NCI-H187 (cell line): ENCODE data around the gene PUM1.
"Not testable (repeated sequence)": the region's sequence is repeated elsewhere in the genome, so short reads cannot be mapped to it uniquely, and the experiment has no call there.

Source experiments
- DNase-seq, 2 experiments: peaks; one replicate each; lab custom pipeline; 2025; lab: John Stamatoyannopoulos, UW

Gene PUM1

GRCh38 chr1:30964706-30965105 lies 100.8 kb downstream of the PUM1 start:
- DNase-seq = no peak

GRCh38 chr1:30962609-30963508 lies 102.7 kb downstream of the PUM1 start:
- DNase-seq = no peak

- DNase-seq = no peak
Measured at GRCh38 chr1:30957560-30958222, 107.8 kb downstream of the PUM1 start.

- DNase-seq = no peak
Measured at GRCh38 chr1:30955448-30956015, 110.0 kb downstream of the PUM1 start.

- no peak for DNase-seq
Measured at GRCh38 chr1:30953685-30954084, 111.8 kb downstream of the PUM1 start.

GRCh38 chr1:30952098-30952497 lies 113.4 kb downstream of the PUM1 start:
- DNase-seq = no peak

- no peak for DNase-seq
Measured at GRCh38 chr1:30950700-30951099, 114.8 kb downstream of the PUM1 start.

GRCh38 chr1:30950053-30950452 lies 115.5 kb downstream of the PUM1 start:
- no peak for DNase-seq

GRCh38 chr1:30949487-30949838 lies 116.1 kb downstream of the PUM1 start:
- not testable (repeated sequence) for DNase-seq

GRCh38 chr1:30948813-30949486 lies 116.6 kb downstream of the PUM1 start:
- not testable (repeated sequence) for DNase-seq

- DNase-seq = no peak
Measured at GRCh38 chr1:30948278-30948677, 117.2 kb downstream of the PUM1 start.

GRCh38 chr1:30947212-30947611 lies 118.3 kb downstream of the PUM1 start:
- no peak for DNase-seq

- DNase-seq = no peak
Measured at GRCh38 chr1:30942326-30942963, 123.1 kb downstream of the PUM1 start.

- no peak for DNase-seq
Measured at GRCh38 chr1:30940541-30940940, 125.0 kb downstream of the PUM1 start.

GRCh38 chr1:30936541-30937171 lies 128.9 kb downstream of the PUM1 start:
- DNase-seq = no peak

- not testable (repeated sequence) for DNase-seq
Measured at GRCh38 chr1:30935758-30936157, 129.8 kb downstream of the PUM1 start.

- DNase-seq = no peak
Measured at GRCh38 chr1:30934613-30935012, 130.9 kb downstream of the PUM1 start.

- no peak for DNase-seq
Measured at GRCh38 chr1:30933874-30934252, 131.7 kb downstream of the PUM1 start.

GRCh38 chr1:30930631-30931173 lies 134.8 kb downstream of the PUM1 start:
- DNase-seq = no peak

GRCh38 chr1:30929944-30930525 lies 135.5 kb downstream of the PUM1 start:
- no peak for DNase-seq
